Fibroblast of skin of abdomen (primary cell): ENCODE data around the gene SHOC2.
"Not testable (repeated sequence)": the region's sequence is repeated elsewhere in the genome, so short reads cannot be mapped to it uniquely, and the experiment has no call there.

ENCODE experiments used
- DNase-seq: peaks from one replicate; pipeline ENCODE4 v3.0.0-alpha.2; 2013

Gene SHOC2

DNA sequence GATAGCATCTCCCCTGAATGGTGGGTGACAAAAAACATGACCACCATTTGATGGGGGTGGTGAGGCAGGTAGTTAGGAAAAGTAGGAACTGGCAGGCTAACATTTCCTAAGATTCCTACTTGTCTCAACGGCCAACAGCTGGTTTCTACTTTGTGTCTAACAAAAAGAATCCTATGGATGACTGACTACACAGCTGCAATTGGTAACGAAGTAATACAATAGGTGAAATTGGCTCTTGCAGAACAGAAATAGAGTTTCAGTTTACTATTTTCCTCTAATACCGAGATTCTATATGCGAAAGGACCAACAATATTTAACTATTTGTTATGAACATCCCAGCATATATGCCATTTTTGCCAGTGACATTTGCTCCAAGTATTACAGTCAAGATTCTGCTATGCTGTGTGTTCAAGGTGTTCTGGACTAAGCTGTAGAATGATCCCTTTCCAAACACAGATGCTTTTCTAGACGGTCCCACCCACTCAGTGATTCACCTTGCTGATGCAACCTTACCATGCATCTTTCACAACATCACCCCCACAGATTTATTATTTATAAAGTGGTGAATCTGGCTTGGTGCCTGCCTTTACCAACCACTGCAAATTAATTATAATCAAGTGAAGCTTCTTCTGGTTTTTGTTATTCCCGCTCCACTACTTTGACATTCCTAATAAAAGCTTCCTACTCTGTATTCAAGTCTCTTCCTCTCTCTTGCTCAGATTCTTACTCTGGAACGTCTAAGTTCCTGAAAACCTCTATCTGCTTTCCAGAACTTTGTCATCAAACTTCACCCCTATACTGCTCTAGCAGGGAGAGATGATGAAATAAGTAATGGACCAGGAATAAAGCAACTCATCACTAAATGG is 17.2 kb upstream of the SHOC2 start:
- peak; percentile 89 for DNase-seq

DNA sequence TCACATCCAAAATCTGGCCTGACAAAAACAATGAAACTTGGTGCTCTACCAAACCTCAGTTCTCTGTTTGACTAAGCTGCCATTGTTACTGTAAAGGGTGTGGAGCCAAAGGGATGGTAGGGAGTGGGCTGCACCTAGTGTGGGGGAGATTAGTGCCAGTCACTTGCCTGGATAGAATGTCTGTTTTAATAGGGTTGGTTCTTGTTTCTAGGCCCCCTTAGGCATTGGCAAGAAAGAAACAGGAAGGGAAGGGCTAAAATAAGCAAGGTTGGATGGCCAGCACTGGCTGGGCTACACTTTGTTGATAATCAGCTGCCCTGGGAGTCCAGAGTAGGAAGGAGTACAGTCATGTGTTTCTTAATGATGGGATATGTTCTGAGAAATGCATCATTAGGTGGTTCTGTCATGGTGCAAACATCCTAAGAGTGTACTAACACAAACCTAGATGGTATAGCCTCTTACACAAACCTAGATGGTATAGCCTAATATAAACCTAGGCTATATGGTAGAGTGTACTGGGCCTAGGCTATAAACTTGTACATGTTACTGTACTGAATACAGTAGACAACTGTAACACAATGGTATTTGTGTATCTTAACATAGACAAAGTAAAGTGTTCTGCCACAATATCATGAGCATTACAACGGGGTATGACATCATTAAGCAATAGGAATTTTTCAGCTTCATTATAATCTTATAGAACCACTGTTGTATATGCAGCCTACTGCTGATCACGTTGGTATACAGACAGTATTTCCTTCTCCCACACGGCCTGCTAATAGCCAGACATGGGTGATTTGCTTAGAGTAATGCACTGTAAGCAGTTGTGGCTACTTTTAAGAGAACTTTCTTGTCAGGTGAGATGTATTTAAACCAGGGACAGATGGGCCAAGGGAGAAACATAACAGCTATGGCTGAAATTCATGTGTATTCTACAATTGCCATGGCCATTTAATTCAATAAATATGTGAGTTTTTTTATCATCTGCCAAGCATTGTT is 15.8 kb upstream of the SHOC2 start:
- no peak for DNase-seq

DNA sequence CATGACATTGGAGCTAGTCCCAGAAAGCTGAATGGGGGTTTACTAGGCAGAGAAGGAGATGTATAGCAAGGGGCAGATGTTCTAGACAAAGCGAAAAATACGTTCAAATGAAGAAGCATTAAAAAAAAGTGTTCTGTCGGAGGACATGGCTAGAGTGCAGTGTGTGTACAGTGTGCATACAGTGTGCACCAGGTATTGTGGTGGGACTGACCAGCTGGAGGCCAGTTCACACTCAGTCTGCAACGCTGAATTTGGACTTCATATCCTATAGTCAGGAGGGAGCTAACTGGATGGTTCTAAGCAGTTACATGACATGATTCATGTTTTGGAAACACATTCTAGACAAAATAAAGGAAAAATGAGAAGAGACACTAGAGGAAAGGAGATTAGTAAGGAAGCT is 9.3 kb upstream of the SHOC2 start:
- no peak for DNase-seq

DNA sequence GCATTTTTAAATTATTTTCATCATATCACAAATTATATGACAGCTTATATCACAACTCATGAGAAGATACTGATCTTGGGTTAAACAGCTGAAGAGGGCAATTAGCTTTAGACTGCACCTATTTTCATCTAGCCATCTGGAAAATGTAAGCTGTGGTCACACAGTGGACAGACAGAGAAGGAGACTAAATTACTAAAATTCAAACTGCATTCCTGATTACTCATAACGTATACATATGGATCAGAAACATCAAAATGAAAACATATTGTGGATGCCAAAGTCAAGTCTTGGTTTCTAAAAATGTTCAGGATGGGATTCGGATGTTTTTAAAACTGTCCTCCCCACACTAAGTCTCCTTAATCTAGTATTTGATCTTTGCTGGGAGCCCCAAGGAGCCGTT is 7.0 kb upstream of the SHOC2 start:
- peak; percentile 86 for DNase-seq

DNA sequence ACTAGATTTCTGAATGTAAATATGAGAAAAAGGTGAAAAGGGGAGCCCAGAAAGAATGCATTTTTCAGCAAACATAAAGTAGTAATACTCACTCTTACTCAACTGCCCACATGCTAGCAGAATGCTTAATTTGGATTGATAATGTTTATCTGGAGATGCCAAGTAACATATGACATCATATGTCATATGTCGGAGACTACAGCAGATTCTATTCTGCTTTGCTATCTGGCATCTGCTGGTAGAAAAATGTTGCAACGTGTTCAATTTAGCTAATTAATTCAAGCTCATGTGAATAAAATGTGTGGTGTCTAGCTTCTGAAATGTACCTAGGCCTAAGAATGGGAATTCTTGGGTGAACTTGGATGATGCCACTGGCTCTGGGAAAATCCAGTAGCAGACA is 5.0 kb upstream of the SHOC2 start:
- peak; percentile 37 for DNase-seq

GRCh38 chr10:110915035-110915434 is 4.4 kb upstream of the SHOC2 start:
- no peak for DNase-seq

- not testable (repeated sequence) for DNase-seq
Measured at GRCh38 chr10:110915600-110915999, 3.8 kb upstream of the SHOC2 start.

DNA sequence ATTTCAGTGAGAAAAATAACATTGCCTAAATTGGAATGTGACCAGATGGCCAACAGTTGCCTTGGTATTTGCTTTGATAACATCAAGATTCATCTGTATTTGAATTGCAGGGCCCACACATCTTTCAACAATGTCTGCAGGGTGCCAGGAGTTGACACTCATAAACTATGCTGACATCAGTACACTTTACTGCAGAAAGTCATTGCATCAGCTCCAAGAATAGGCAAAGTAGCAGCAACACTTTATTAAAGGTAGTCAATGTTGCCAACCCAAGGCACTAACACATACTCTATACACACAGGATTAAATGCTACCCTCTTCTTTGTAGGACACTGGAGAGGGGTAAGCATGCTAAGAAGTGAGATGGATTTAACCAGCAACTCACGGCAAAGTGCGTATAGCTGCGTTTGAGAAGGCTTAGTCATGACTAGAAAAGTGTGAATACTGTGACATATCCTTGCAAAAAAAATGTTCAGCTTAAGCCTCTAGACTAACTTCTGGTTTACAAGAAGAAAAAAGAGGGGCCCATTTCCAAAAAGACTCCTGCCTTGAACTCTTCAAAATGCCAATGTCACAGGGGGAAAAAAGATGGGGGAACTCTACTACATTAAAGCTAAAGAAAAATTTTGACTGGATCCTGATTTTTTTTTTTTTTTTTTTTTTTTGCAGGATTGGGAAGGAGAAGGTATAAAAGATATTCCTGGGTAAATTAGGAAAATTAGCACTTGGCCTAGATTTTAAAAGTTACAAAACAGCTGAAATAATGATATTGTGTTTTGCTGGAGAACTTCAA is 2.7 kb upstream of the SHOC2 start:
- peak; percentile 90 for DNase-seq

DNA sequence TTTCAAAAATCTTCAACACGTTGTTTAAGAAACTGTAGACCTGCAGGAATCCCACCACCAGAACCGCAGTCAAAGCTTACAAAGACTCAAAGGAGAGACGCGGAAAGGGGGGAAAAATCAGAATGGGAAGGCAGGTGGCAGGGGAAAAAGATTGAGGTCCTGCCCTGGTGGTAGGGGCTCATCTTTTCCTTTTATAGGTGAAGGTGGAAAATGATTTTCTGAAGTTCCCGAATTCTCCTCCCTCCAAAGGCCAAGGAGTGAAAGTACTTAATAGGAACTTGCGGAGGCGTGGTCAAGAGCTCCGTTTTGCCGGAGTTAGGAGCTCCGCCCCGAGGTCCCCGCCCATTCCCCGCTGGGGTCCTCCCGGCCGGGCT is 1.1 kb upstream of the SHOC2 start:
- peak; percentile 96 for DNase-seq

DNA sequence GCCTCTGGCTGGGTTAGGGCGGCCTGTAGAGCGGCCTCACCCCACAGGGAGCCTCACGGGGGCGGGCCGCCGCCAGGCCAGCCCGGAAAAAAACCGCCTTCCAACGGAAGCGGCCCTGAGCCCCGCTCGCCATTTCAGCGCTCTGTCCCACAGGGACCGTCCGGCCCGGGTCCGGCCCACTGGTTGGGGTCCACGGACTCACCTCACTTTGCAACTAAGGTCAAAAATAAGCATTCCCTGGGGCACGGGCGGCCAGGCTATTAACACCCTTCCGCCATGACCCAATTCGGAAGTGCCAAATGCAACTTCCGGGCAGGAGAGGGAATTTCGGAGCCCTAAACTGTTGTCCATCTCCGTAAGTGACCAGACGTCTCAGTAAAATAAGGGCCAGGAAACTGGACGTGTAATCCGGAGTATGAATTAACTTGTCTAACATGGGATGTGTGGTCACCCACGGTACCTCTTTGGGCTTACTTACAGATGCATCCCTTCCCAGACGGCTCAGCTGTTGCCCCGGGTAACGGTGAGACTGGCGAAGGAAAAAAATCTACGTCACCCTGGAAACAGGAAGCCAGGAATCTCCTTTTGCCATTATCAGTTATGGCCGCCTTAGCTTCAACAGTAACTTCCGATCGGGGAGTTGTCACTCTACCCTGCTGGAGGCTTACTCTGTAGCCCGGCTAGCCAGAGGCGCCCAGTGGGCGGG is 608 bp upstream of the SHOC2 start, which contains the start of gene BBIP1:
Gene BBIP1 (minus strand): TSS at position 538 of the 706 bp plus-strand sequence. CDS start 1,023 bp downstream, outside the sequence.
- DNase-seq = peak; percentile 100

- peak; percentile 36 for DNase-seq
Measured at GRCh38 chr10:110919971-110920881, 822 bp downstream of the SHOC2 start.

DNA sequence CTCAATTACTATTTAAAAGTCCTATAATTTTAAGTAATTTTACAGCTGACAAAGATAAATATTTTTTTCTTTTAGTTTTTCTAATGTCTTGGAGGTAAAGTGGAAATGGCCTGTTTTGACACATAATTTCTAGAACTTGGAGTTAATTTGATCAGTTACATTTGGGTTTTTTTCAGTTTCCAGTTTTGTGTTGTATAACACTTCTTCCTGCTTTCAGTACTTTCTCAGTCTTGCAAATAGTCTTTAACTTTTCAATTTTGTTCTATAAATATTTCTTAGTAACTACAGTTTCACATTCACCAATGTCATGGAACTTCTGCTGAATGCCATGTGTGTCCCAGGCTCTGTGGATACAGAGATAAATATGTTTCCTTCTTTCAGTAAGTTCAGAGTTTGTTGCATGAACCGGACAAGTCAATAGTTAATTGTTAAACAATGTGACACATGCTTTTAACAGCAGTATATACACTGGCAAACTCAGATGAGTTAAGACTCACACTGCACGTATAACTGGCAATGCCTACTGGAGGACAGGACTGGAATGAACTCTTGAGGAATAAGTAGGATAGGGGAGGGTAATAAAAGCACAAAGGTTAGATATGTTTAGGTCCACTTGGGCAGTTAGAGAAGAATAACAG is 4.6 kb downstream of the SHOC2 start:
- DNase-seq = no peak

GRCh38 chr10:110927461-110927860 is 8.1 kb downstream of the SHOC2 start:
- no peak for DNase-seq

DNA sequence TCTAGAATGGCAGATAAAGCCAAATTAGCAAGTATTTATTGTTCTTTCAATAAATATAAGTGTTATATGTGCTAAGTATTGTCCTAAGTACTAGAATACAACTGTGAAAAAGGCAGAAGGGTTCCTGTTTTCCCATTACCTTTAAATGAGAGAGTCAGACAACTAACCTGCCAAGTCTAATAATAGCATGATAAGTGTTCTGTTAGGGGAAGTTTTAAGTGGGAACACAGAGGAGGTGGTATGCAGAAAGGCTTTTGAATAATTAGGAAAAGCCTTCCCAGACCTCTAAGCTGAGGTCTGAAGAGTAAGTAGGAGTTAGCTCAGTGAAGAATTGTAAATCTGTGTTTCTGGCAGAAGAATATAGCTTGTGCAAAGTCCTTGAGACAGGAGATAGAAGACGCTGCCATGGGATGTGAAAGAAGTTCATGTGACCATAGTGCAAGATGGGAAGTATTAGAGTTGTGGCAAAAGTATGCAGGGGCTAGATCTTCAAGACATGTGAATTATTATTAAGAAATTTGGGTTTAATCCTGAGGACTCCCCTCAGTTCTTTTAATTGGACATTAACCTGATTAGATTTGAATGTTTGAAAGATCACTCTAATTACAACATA is 12.5 kb downstream of the SHOC2 start:
- DNase-seq = no peak

DNA sequence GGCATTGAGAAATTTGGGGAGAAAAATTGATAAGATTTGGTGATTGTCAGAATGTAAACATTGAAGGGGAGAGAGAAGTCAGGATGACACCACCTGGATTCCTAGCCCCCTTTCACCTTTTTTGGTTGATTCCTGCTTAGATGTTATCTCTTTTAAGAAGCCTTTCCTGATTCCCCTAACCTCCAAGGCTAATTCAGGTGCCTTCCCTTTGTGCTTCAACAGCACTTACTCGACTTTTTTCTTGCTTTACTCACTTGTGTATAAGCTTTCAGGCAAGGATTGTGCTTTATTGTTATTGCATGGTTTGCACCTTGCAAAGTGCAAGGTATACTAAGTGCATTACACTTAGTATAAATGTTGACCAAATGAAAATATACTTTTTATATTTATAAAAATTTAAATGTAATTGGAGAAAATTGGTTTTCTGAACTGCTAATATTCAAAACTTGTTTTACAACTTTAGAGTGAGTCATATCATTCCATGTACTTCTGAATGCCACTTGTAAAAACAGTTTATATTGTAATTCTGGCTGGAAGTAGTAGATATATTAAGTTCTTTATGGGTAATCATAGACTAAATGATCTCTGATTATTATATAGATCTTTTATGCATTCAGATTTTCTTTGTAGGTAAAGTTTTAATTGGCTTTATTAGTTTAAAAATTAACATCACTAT is 13.2 kb downstream of the SHOC2 start:
- DNase-seq = no peak

DNA sequence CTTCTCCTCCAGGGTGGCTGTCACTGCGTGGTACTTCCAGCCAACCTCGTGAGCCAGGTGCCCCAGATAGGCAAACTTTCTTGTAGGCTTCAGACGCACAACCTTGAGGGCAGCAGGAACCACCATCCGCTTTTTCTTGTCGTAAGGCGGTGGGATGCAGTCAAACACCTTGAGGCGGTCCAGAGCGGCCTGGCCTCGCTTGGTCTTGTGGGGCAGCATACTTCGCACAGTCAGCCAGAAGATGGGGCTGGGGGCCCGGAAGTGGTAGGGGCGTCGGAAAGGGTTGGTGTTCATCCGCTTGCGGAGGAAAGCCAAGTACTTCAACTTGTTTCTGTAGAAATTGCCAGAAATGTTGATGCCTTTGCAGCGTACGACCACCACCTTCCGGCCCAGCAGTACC is 17.4 kb downstream of the SHOC2 start:
- no peak for DNase-seq

DNA sequence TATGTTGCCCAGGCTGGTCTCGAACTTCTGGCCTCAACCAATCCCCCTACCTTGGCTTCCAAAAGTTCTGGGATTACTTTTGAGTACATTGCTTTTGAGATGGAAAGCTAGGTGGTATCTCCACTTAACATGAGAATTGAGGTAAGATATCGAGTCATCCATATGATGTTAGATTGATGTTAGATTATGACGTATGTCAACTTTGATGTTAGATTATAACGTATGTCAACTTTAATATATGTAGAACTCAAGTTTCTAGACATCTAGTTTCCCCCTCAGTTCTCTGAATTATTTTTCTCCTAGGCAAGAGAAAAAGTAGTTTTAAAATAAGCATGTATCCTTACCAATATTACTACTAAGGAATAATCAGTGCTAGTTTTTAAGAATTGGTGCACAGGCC is 20.0 kb downstream of the SHOC2 start:
- no peak for DNase-seq

DNA sequence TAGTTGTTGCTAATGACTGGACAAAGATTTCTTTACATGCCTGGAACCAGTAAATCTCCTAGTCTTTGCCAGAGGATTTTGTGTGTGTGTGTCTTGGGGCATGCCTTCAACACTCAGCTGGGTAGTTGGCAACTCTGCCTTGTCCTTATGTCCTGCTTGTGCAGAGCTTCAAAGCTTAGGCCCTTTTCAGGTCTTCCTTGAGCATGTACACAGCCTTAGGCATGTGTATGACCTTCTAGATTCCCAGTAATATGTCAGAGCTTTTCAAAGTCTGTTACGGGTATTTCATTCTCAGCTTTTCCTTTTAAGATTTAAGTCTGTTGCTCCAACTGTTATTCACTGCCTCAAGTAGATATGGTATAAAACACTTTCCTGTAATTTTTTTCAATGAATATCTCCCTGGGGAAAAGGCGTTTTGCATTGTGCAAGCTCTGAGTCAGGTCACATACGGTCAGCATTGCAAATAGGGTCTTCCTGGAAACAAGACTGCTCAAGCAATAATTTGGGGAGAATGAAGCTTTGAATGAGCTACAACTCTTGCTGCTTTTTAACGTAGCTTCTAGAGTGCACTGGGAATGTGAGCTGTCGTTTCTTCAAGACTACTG is 25.5 kb downstream of the SHOC2 start:
- DNase-seq = peak; percentile 59

GRCh38 chr10:110946496-110946895 is 27.1 kb downstream of the SHOC2 start:
- DNase-seq = no peak
